GM12892 (cell line): ENCODE measurements around the gene DLG3.

Experiments used
- POLR2A ChIP-seq: IDR thresholded peaks from 2 replicates; pipeline ENCODE4 v1.6.1; 2011; ENCODE audit warnings: low read depth, low read length, control low read depth
- POLR2AphosphoS5 ChIP-seq: IDR thresholded peaks from 2 replicates; pipeline ENCODE4 v1.6.1; 2011; ENCODE audit warnings: low read depth, low read length, control low read depth
- TAF1 ChIP-seq: IDR thresholded peaks from 2 replicates; pipeline ENCODE4 v1.6.1; 2011; ENCODE audit warnings: low read depth, mild to moderate bottlenecking, control low read depth, low read length, borderline replicate concordance

- TF ChIP-seq TAF1 (no peak), POLR2A (no peak), POLR2AphosphoS5 (no peak)
These were observed 20.5 kb upstream of the DLG3 start for GRCh38 chrX:70423936-70424675.
